AG09319 (cell line): ENCODE results near the gene ENTPD2.
"Not testable (repeated sequence)": the region's sequence is repeated elsewhere in the genome, so short reads cannot be mapped to it uniquely, and the experiment has no call there.

Experiments used
- DNase-seq: peaks from one replicate; pipeline ENCODE4 v3.0.0-alpha.2; 2010; ENCODE audit warnings: low read depth; ENCODE audit errors: extremely low read depth
- TF ChIP-seq, protein P1 (sequence below): IDR thresholded peaks from 2 replicates; pipeline ENCODE4 v1.5.1; 2011; ENCODE audit warnings: low read depth, mild to moderate bottlenecking, inconsistent platforms, low read length, moderate library complexity

The ENTPD2 gene

DNA sequence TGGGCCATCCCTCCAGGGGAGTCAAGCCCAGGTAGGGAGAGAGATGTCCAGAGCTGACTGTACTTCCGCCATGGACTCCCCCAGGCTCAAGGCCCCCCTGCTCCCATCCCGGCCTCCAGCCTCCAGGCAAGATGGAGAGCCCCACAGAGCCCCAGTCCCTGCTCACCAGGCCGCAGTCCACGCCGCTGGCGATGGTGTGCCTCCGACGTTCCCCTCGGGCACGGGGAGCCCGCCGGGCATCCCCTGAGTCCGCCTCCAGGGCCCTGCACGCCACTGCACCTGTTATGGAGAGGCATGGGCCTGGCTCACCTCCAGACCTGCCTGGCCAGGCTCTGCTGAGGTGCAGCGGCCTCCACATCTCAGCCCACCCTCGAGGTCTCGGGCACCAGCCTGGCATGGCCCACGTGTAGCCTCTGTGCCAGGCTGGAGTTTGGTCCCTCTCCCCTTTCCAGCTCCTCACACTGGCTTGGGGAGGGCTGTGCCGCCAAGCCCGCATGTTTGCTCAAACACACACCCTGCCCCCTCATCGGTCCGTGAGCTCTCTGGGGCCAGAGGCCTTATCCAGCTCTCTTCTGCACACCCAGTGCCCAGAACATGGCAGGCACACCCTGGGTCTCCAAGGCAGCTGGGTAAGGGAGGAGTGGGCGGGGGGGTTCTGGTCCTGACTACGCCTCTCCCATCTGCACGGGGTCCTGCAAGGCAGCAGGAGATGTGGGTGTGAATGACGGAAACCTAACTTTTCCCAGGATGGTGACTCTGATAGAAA lies 12.4 kb upstream of the ENTPD2 start:
- TF ChIP-seq, protein P1, sequence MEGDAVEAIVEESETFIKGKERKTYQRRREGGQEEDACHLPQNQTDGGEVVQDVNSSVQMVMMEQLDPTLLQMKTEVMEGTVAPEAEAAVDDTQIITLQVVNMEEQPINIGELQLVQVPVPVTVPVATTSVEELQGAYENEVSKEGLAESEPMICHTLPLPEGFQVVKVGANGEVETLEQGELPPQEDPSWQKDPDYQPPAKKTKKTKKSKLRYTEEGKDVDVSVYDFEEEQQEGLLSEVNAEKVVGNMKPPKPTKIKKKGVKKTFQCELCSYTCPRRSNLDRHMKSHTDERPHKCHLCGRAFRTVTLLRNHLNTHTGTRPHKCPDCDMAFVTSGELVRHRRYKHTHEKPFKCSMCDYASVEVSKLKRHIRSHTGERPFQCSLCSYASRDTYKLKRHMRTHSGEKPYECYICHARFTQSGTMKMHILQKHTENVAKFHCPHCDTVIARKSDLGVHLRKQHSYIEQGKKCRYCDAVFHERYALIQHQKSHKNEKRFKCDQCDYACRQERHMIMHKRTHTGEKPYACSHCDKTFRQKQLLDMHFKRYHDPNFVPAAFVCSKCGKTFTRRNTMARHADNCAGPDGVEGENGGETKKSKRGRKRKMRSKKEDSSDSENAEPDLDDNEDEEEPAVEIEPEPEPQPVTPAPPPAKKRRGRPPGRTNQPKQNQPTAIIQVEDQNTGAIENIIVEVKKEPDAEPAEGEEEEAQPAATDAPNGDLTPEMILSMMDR = no peak
- no peak for DNase-seq

DNA sequence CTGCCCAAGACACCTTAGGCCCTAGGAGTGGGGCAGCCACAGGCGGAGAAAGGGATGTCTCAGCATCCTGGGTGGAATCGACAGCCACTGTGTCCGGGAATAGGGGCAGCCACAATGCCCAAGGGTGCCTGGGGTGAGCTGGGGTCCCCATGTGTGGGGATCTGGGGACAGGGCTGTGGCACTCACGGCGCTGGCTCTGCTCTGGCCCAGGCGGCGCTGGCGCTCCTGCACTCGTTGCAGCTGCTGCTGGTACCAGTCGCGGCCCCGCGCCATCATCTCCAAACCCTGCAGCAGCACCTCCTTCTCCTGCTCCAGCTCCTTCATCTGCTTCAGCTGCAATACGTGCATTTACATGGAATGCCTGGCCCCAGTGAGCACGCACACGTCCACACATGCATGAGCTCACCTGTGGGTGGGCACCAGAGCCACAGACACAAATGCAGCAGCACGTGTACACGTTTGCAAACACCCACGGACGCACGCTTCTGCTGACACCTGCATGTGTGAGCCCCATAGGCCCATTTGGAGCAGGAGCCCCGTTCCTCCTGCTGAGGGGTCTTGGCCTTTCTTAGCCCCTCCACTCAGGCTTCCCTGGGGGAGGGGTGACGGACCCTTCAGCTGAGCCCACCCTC lies 11.6 kb upstream of the ENTPD2 start:
- no peak for DNase-seq
- TF ChIP-seq, protein P1 = no peak

DNA sequence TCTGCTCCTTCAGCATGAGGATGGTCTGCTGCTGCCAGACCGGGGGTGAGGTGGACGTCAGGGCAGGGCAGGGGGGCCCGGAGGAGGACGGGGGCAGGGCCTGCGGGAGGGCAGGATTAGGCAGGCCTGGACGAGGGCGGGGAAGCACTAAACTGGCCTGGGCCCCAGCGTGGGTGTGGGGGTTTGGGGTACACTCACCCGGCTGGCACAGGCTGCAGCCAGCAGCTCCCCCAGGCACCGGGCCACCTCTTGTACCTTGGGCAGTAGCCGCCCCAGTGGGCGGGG lies 11.0 kb upstream of the ENTPD2 start:
- TF ChIP-seq, protein P1 = no peak
- no peak for DNase-seq

DNA sequence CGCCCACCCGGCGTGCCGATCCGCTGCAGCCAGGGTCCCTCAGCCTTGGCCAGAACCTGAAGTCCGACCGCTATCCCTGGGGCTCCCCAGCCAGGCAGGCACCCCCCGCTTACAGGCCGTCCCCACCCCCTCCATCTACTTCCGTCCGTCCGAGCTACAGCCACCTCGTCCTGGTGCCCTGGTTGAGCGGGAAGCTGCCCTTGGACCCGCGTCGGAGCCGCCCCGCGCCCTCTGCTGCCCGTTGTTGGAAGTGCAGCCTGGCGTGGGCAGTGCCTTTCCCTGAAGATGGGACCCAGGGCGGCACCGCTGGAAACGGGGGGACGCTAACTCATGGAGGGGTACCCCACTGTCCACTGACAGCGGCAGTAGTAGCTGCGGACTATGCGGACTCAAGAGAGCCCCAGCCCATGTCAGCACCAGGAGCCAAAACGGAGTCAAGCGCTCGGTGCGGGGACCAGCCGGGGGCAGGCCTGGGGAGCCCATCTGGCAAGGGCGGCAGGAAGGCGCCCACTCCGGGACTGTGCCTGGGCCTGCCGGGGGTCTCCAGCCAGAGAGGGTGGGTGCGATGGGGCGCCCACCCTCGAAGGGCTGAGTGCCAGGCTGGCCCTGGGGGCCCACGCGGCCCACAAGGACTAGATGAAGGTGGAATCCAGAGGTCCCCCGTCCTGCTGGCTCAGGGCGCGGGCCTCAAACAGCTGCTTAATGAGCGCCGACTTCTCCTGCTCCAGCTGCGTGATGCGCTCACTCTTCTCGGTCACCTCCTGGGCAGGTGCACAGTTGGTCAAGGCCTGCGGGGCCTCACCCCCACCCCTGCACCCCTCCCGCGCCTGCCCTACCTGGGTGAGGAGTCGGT lies 10.4 kb upstream of the ENTPD2 start:
- TF ChIP-seq, protein P1 = peak; percentile 96
- DNase-seq = no peak

DNA sequence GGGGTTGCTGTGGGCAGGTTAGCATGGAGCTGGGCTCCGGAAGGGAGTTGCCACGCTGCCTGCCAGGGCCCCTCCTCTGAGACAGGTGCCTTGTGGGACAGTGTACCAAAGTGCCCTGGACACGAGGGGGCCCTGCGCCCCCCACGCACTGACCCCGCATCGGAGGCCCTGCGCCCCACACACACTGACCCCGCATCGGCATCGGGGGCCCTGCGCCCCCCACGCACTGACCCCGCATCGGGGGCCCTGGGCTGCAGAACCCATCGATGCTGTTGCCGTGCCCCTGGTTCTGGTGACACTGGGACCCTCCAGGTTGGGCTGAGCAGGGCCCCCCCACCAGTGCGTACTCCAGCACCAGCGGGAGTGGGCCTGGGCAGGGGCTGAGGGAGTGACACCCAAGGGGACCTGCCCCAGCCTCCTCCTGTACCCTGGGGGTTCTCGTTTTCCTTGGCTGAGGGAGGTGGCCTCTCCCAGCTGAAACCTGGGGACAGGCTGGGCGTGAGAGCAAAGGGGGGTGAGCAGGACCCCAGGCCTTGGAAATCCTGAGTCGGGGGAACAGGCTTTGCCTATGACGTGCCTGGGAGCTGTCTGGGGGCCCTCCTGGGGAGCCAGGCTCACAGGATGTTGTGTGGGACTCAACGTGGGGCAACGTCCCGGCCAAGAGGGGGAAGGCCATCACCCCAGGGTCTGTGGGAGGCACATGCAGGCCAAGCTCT lies 9.6 kb upstream of the ENTPD2 start:
- TF ChIP-seq, protein P1 = no peak
- DNase-seq = no peak

DNA sequence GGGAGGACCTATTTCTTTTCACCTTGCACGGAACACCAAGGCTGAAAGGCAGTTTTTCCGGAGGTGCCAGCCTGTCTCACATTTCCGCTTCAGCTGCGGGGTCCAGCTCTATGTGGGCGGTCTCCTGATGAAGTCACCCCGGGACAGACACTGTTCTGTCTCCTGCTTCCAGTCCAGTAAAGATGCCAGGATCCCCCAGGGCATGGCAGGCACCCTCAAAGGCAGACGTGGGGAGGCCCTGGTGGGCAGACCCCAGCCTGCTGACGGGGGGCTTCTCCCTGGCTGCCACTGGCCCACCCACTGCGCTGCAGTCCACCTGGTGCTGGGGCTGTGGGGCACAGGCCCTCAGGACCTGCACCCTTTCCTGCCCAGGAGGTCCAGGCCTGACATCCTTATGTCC lies 8.9 kb upstream of the ENTPD2 start:
- not testable (repeated sequence) for DNase-seq

DNA sequence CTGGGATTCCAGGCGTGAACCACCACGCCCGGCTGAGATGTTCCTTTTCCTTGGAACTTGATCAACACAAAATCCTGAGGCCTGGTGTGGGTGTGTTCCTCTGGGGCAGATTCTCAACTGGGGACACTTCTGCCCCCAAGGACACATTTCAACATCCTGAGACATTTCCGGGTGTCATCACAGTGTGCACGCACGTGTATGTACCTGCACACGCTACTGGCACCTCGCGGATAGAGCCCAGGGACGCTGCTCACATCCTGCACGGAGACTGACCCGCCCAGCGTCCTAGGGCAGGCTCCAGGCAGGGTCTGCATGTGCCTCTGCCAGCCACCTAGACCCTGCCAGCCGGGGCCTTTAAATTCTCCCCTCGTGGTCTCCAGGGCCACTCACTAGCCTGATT lies 8.5 kb upstream of the ENTPD2 start:
- DNase-seq = no peak
- TF ChIP-seq, protein P1 = no peak
